ENCODE data around the gene TRAK2. TPM values are rescaled to one million over a fixed set of nuclear protein-coding genes. Genes with fewer than 3 reads are reported as not detected.
A peak's percentile ranks its signal among the peaks of the same experiment; 100 is the strongest.

The TRAK2 gene
- total RNA-seq, 1 donor from 2014 or later: 20.1 TPM

- H3K36me3 Mint-ChIP-seq (ENCODE audit: low read depth): peaks cover 15% of the 10 kb centered on the region
- DNase-seq (no peak), ATAC-seq (ENCODE audit: low read depth) (no peak)
- no peaks in the 10 kb centered on the region for H3K9me3 Mint-ChIP-seq
- POLR2A ChIA-PET: interaction anchor here (0.6 to 2.5 kb wide), 2 partner anchors 38 to 549 kb away, joined by 3 to 13 read pairs; partner anchors contain the start of genes CLK1, STRADB and TRAK2
- H3K27ac Mint-ChIP-seq: no peak overlapping the region
- no peaks in the 10 kb centered on the region for H3K27me3 Mint-ChIP-seq
- CTCF ChIA-PET: no interaction called here
- intact Hi-C loops (cut with micrococcal nuclease): loop anchor here (2.0 kb wide), 1 partner anchor 37 kb away; the partner anchor contains the start of genes STRADB and TRAK2
- H3K4me1 Mint-ChIP-seq: peaks cover 21% of the 10 kb centered on the region
- TF ChIP-seq CTCF (IDR thresholded peaks at IDR 0.05): no peak
- no peak overlapping the region for H3K4me3 Mint-ChIP-seq
Measured at GRCh38 chr2:201413552-201413951, 37.7 kb downstream of the TRAK2 start.

GRCh38 chr2:201413143-201413542 lies 38.1 kb downstream of the TRAK2 start:
- no peak overlapping the region for H3K27ac Mint-ChIP-seq
- ATAC-seq (ENCODE audit: low read depth): no peak

GRCh38 chr2:201411421-201411820 lies 39.8 kb downstream of the TRAK2 start:
- ATAC-seq (ENCODE audit: low read depth) (no peak), DNase-seq (no peak)
- Mint-ChIP-seq H3K9me3 (no peaks in the 10 kb centered on the region), H3K36me3 (ENCODE audit: low read depth) (peaks cover 14% of the 10 kb centered on the region), H3K4me3 (no peak overlapping the region), H3K27ac (peak overlapping the region; percentile 57), H3K27me3 (no peaks in the 10 kb centered on the region), H3K4me1 (peaks cover 22% of the 10 kb centered on the region)
- no peak for TF ChIP-seq CTCF (IDR thresholded peaks at IDR 0.05)
- POLR2A ChIA-PET: no interaction called here
- intact Hi-C loops (cut with micrococcal nuclease): no loop called here
- CTCF ChIA-PET: no interaction called here

More at GRCh38 chr2:201413143-201413542, 38.1 kb downstream of the TRAK2 start:
- Mint-ChIP-seq H3K27me3 (no peaks in the 10 kb centered on the region), H3K9me3 (no peaks in the 10 kb centered on the region), H3K4me1 (peaks cover 21% of the 10 kb centered on the region), H3K4me3 (no peak overlapping the region), H3K36me3 (ENCODE audit: low read depth) (peaks cover 15% of the 10 kb centered on the region)
- CTCF ChIA-PET: no interaction called here
- no peak for TF ChIP-seq CTCF (IDR thresholded peaks at IDR 0.05)
- intact Hi-C loops (cut with micrococcal nuclease): loop anchor here (2.0 kb wide), 1 partner anchor 38 kb away; the partner anchor contains the start of genes STRADB and TRAK2
- POLR2A ChIA-PET: interaction anchor here (0.6 to 2.5 kb wide), 2 partner anchors 9 to 38 kb away, joined by 7 to 13 read pairs; partner anchors contain the start of genes STRADB and TRAK2
- no peak for DNase-seq

GRCh38 chr2:201408931-201409330 lies 42.3 kb downstream of the TRAK2 start:
- no peaks in the 10 kb centered on the region for H3K27me3 Mint-ChIP-seq
- no peak overlapping the region for H3K4me3 Mint-ChIP-seq
- ATAC-seq (ENCODE audit: low read depth): no peak
- TF ChIP-seq CTCF (IDR thresholded peaks at IDR 0.05): no peak
- ChIA-PET CTCF (no interaction called here), POLR2A (no interaction called here)
- peaks cover 29% of the 10 kb centered on the region for H3K36me3 Mint-ChIP-seq (ENCODE audit: low read depth)
- intact Hi-C loops (cut with micrococcal nuclease): no loop called here
- peaks cover 25% of the 10 kb centered on the region for H3K4me1 Mint-ChIP-seq
- no peak overlapping the region for H3K27ac Mint-ChIP-seq
- no peaks in the 10 kb centered on the region for H3K9me3 Mint-ChIP-seq
- DNase-seq: no peak

- DNase-seq (no peak), ATAC-seq (ENCODE audit: low read depth) (no peak)
- Mint-ChIP-seq H3K36me3 (ENCODE audit: low read depth) (peaks cover 40% of the 10 kb centered on the region), H3K4me1 (peaks cover 25% of the 10 kb centered on the region), H3K9me3 (no peaks in the 10 kb centered on the region), H3K27me3 (no peaks in the 10 kb centered on the region), H3K27ac (no peak overlapping the region), H3K4me3 (no peak overlapping the region)
- intact Hi-C loops (cut with micrococcal nuclease): no loop called here
- ChIA-PET CTCF (interaction anchor here (1.1 kb wide), 1 partner anchor 45 kb away, joined by 3 read pairs; the partner anchor contains the start of gene STRADB), POLR2A (no interaction called here)
- TF ChIP-seq CTCF (IDR thresholded peaks at IDR 0.05): no peak
Measured at GRCh38 chr2:201407265-201407664, 44.0 kb downstream of the TRAK2 start.

Data from activated B cell treated with CpG ODN at 0.5 μM for 24 hours (primary cell).